Ishikawa (cell line): Measurements from ENCODE around the gene SUCLG1.

Experiments used
- CEBPB ChIP-seq: IDR thresholded peaks from 2 replicates; pipeline ENCODE4 v1.6.1; 2012
- CREB1 ChIP-seq: IDR thresholded peaks from 2 replicates; pipeline ENCODE4 v1.6.1; 2012; ENCODE audit warnings: low read depth
- EGR1 ChIP-seq: IDR thresholded peaks from 2 replicates; pipeline ENCODE4 v1.6.1; 2012
- EP300 ChIP-seq: IDR thresholded peaks from 2 replicates; pipeline ENCODE4 v1.6.1; 2012; ENCODE audit warnings: borderline replicate concordance
- FOXM1 ChIP-seq: IDR thresholded peaks from 2 replicates; pipeline ENCODE4 v1.6.1; 2012; ENCODE audit warnings: low read depth, borderline replicate concordance
- MAX ChIP-seq: IDR thresholded peaks from 2 replicates; pipeline ENCODE4 v1.6.1; 2012
- NFIC ChIP-seq: IDR thresholded peaks from 2 replicates; pipeline ENCODE4 v1.6.1; 2012
- RAD21 ChIP-seq: IDR thresholded peaks from 2 replicates; pipeline ENCODE4 v1.6.1; 2012; ENCODE audit warnings: low read depth
- REST ChIP-seq: IDR thresholded peaks from 2 replicates; pipeline ENCODE4 v1.6.1; 2012; ENCODE audit warnings: low read depth, mild to moderate bottlenecking
- TAF1 ChIP-seq: IDR thresholded peaks from 2 replicates; pipeline ENCODE4 v1.6.1; 2012; ENCODE audit warnings: low read depth, mild to moderate bottlenecking
- TCF12 ChIP-seq: IDR thresholded peaks from 2 replicates; pipeline ENCODE4 v1.6.1; 2012; ENCODE audit warnings: low read depth
- TEAD4 ChIP-seq: IDR thresholded peaks from 2 replicates; pipeline ENCODE4 v1.6.1; 2012
- USF1 ChIP-seq: IDR thresholded peaks from 2 replicates; pipeline ENCODE4 v1.6.1; 2012
- YY1 ChIP-seq: IDR thresholded peaks from 2 replicates; pipeline ENCODE4 v1.6.1; 2012; ENCODE audit warnings: low read depth
- ZBTB7A ChIP-seq: IDR thresholded peaks from 2 replicates; pipeline ENCODE4 v1.6.1; 2012; ENCODE audit warnings: low read depth

The SUCLG1 gene

DNA sequence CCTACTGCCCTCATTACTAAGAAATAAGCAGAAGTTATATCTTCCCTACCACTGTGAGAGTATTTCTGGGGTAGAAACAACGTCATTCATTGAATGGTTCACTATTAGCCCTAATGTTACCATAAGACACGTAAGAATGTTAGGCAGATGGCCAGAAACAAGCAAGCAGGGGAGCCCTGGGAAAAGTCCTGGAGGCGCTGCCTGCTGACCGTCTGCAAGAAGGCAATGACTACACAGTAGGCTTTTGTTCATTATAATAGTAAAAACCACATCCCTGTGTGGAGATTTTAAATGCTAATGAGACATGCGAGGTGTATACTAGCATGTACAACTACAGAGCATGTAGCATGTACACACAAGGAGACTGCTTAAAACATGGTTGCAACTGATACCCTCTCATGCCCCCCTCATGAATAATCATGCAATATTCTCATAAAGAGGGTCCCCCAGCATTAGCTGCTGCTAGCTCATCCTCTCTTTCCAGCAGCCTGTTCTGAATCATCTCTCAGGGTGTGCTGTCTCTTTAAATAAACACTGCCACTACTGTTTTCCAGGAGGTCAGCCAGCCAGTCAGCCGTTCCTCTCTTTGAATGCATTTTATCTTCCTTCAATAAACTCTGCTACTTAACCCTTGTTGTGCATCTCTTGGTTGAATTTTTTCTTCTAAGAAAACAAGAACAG lies 23.6 kb downstream of the SUCLG1 start:
- TF ChIP-seq USF1 (no peak), ZBTB7A (no peak), REST (no peak), CREB1 (no peak), EP300 (no peak), TCF12 (no peak), FOXM1 (no peak), YY1 (no peak), MAX (no peak), EGR1 (no peak), TAF1 (no peak), CEBPB (no peak), RAD21 (no peak), NFIC (no peak), TEAD4 (no peak)

DNA sequence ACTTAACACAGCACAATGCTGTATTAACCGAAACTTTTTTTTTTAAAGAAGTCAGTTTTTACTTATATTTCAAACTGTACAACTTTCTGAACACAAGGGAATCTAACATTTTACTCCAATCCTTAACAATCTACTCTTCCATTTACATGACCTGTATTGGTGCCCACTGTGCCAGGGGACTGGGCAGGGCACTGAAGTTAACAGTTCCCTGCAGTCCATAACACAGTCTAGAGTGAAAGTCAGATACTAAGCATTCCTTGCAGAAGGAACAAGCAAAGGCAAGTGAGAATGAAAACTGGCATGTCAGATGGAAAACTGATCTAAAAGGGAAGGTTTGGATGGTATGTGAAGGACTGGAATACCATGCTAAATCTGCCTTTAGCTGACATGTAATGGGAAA lies 29.8 kb downstream of the SUCLG1 start:
- TF ChIP-seq ZBTB7A: no peak
- TF ChIP-seq YY1: no peak
- no peak for TF ChIP-seq EGR1
- no peak for TF ChIP-seq FOXM1
- TF ChIP-seq CREB1: no peak
- TF ChIP-seq USF1: no peak
- TF ChIP-seq RAD21: no peak
- no peak for TF ChIP-seq EP300
- no peak for TF ChIP-seq TCF12
- no peak for TF ChIP-seq TAF1

GRCh38 chr2:84427235-84428138 lies 31.6 kb downstream of the SUCLG1 start:
- TF ChIP-seq CREB1: no peak
- no peak for TF ChIP-seq CEBPB
- no peak for TF ChIP-seq REST
- no peak for TF ChIP-seq TEAD4
- no peak for TF ChIP-seq RAD21
- TF ChIP-seq NFIC: no peak
- no peak for TF ChIP-seq FOXM1
- TF ChIP-seq ZBTB7A: no peak
- TF ChIP-seq EP300: no peak
- TF ChIP-seq YY1: no peak
- no peak for TF ChIP-seq EGR1
- no peak for TF ChIP-seq TCF12
- TF ChIP-seq TAF1: no peak
- no peak for TF ChIP-seq USF1
- TF ChIP-seq MAX: no peak

GRCh38 chr2:84425310-84425709 lies 33.8 kb downstream of the SUCLG1 start:
- TF ChIP-seq CREB1 (no peak), CEBPB (no peak), TCF12 (no peak), REST (no peak), FOXM1 (no peak), MAX (no peak), ZBTB7A (no peak), TAF1 (no peak), TEAD4 (no peak), EGR1 (no peak), YY1 (no peak), EP300 (no peak), USF1 (no peak), NFIC (no peak), RAD21 (no peak)
